ENCODE data around the gene SDCBP2.

Gene SDCBP2, protein sequence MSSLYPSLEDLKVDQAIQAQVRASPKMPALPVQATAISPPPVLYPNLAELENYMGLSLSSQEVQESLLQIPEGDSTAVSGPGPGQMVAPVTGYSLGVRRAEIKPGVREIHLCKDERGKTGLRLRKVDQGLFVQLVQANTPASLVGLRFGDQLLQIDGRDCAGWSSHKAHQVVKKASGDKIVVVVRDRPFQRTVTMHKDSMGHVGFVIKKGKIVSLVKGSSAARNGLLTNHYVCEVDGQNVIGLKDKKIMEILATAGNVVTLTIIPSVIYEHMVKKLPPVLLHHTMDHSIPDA

DNA sequence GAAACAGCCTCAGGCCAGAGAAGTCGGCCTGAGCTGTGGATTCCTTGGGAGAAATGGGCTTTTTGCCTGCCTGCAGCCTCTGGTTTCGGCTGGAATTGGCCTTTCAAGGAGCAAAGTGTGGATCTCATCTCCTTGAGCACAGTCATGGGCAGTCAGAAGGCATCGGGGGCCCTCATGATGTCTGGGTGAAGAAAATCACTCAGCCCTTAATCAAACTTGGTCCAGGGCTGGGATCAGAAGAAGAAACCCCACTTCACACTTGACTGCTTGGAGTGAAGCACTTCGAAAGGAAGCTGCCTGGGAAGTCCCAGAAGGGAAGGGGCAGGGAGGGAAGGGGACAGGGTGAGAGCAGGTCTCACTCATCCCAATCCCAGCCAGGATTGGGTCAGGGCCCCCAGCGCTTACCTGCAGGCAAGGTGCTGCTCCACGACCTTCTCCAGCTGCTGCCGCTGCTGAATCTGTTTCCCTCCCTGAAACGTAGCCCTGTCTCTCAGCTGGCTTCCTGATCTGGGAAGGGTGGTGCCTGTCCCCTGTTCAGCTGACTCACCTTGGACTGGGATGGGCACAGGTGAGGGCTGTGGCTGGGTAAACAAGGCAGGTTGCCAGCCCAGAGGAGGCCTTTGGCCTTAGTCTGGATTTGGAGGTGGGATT lies at the start of gene SDCBP2:
Gene SDCBP2, minus strand, starts transcription at position 460 of the 651 bp plus-strand sequence. CDS start 8,723 bp downstream, outside the sequence.
- TF ChIP-seq, protein P1, sequence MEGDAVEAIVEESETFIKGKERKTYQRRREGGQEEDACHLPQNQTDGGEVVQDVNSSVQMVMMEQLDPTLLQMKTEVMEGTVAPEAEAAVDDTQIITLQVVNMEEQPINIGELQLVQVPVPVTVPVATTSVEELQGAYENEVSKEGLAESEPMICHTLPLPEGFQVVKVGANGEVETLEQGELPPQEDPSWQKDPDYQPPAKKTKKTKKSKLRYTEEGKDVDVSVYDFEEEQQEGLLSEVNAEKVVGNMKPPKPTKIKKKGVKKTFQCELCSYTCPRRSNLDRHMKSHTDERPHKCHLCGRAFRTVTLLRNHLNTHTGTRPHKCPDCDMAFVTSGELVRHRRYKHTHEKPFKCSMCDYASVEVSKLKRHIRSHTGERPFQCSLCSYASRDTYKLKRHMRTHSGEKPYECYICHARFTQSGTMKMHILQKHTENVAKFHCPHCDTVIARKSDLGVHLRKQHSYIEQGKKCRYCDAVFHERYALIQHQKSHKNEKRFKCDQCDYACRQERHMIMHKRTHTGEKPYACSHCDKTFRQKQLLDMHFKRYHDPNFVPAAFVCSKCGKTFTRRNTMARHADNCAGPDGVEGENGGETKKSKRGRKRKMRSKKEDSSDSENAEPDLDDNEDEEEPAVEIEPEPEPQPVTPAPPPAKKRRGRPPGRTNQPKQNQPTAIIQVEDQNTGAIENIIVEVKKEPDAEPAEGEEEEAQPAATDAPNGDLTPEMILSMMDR (IDR thresholded peaks at IDR 0.05; ENCODE audit: insufficient read depth, missing control alignments): no peak
- no peak for FAIRE-seq
- DNase-seq (ENCODE audit: insufficient read length, low spot score): no peak

DNA sequence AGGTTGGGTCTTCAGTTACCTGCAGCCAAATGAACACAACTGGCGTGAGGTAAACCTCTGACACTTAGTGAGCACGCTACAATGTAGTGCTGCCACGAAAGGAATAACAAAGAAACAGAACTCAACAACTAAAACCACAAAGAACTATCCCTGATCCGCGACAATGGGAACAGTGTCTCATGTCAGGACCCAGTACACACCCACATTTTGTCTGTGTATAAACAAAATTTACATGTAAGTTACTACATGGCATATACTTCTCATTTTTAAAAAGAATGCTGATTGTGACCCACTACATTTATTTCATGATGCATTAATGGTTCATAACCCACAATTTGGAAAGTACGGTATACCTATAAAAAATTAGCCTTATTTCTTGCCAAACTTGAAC lies 49.8 kb upstream of the SDCBP2 start:
- DNase-seq (ENCODE audit: insufficient read length, low spot score): no peak
- TF ChIP-seq, protein P1 (IDR thresholded peaks at IDR 0.05; ENCODE audit: insufficient read depth, missing control alignments): no peak
- no peak for FAIRE-seq

DNA sequence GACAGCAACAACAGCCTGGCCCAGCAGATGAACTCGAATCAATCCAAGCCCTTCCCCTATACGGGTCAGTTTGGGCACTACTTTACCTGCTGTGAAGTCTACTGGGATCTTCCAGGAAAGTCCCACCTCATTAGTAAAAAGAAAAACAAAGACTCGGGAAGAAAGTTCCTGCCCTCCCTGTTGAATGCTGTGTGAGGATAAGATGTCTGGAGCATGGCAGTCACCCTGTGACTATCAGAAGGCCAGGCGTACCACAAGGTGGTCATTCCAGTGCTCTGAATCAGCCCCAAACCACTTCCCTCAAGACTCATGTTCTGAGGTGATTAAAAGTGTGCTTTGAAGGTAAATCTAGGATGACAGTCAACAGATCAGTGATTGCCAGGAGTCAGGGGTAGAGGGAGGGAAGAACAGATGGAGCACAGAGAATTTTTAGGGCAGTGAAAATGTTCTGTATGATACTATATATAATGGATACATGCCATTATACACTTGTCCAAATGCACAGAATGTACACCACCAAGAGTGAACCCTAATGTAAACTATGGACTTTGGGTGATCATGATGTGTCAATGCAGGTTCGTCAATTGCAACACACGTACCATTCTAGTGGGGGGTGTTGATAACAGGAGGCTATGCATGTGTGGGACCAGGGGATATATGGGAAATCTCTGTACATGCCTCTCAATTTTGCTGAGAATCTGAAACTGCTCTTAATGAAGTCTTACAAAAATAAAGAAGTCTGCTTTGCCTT lies 49.2 kb upstream of the SDCBP2 start:
- DNase-seq (ENCODE audit: insufficient read length, low spot score): no peak
- no peak for FAIRE-seq
- TF ChIP-seq, protein P1 (IDR thresholded peaks at IDR 0.05; ENCODE audit: insufficient read depth, missing control alignments): no peak

DNA sequence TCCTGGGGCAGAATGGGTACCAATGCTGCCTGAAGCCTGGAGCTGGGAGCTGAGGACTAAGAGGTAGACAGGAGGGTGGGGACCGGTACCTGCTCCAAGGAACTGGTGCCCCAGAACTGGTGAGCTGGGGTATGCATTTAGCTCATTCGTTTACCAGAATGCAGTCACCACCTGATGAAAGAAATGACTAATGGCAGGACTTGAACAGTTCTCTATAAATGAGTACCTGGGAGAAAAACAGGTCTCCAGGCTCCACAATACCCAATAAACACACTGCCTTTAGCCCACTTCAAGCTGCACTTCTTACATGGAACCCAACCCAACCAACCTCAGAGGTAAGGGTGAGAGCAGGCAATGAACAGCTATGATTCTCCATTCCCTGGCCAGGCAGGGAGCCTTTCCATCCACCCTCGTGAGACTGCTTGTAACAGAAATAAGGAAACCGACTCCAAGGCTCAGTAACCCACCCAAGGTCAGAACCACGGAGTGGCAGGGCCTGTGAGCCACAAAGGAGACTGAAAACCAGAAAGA lies 48.5 kb upstream of the SDCBP2 start:
- FAIRE-seq: no peak
- TF ChIP-seq, protein P1 (IDR thresholded peaks at IDR 0.05; ENCODE audit: insufficient read depth, missing control alignments): no peak
- DNase-seq (ENCODE audit: insufficient read length, low spot score): no peak

DNA sequence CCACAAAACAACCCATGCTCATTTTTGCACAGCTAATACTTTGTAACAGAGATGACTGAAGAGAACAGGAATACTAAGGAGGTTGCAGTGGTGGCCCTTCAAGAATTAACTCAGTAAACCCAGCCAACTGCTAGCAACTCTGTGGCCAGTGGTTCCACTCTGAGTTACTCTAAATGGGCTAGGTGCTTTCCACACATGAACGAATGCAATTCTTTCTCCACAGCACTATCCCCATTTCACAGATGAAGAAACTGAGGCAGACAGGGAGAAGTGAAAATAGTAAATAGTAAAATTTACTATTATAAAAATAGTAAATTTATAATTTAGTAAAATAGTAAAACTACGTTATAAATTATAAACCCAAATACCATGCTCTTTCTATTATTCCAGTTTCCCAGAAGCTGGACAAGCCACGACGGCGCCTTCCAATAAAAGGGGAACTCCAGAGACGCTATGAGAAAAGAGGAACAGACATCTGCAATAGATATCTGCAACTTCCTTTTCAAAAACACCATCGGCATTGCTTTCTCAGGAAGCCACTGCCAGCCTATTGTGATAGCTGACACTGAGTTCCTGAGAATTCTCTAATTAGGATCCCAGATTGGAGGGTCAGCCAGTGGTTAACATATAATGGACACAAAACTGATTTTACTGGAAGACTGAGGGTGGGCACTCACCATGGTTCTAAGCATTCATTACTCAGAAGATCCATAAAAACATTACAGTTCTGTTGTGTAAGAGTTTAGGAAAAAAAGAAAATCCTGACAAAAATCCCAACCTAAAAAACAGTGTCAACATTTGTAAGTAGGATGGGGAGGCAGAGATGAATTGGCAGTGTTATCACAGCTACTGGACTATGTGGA lies 47.7 kb upstream of the SDCBP2 start:
- no peak for FAIRE-seq
- TF ChIP-seq, protein P1 (IDR thresholded peaks at IDR 0.05; ENCODE audit: insufficient read depth, missing control alignments): no peak
- DNase-seq (ENCODE audit: insufficient read length, low spot score): no peak

DNA sequence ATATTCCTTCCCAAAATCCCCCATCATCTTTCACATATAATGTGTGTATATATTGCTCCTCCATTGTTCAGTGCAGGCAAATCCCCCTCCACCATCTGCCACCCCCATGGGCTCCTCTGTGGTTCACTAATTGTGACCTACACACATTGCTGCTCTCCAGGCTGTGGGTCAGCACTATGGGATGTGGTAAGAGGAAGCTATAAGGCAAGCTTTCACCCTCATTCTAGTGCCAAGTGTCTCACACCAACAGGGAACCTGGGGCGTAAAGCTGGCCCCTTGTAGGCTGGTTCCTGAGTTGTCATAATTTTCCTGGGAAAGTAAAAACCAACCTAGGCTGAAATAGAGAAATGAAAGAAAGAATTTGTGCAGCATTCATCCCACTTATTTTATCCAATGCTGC lies 47.1 kb upstream of the SDCBP2 start:
- FAIRE-seq (no peak), DNase-seq (ENCODE audit: insufficient read length, low spot score) (no peak)
- TF ChIP-seq, protein P1 (IDR thresholded peaks at IDR 0.05; ENCODE audit: insufficient read depth, missing control alignments): no peak
